Endothelial cell of umbilical vein (primary cell): Measurements from ENCODE around the gene FNBP1. TPM values are rescaled to one million over a fixed set of nuclear protein-coding genes. Genes with fewer than 3 reads are reported as not detected.

Experiments used
- BruUV-seq: library from RNA; stranded (reverse); fragments of 400-500 nt; replicated peaks from 2 replicates; lab custom pipeline; 2021; lab: Mats Ljungman, UMichigan
- CTCF ChIA-PET: fragments of 300-600, 350-600 bp; sonication (Branson Sonifier 250); formaldehyde crosslinking; loops from one replicate; lab custom pipeline; 2021; ENCODE audit warnings: antibody characterized with exemption, inconsistent platforms; lab: Charles Lee
- POLR2A ChIA-PET: fragments of 300-600, 350-600 bp; sonication (Branson Sonifier 250); formaldehyde crosslinking; loops from one replicate; lab custom pipeline; 2021; ENCODE audit warnings: antibody characterized with exemption, inconsistent platforms; lab: Charles Lee
- DNase-seq: peaks from one replicate; pipeline ENCODE4 v3.0.0-alpha.2; 2011; ENCODE audit warnings: low read depth, low spot score
- FAIRE-seq: peaks from 2 replicates; lab custom pipeline; 2011; peaks lifted over from hg19 to GRCh38; lab: Jason Lieb, UNC
- H2AFZ ChIP-seq: 2 replicates; pipeline ENCODE4 v1.6.0; 2012; ENCODE audit warnings: low read depth, low read length, control low read depth, inconsistent platforms
- H3K27ac ChIP-seq: 2 replicates; pipeline ENCODE4 v1.5.1; 2011; ENCODE audit warnings: low read depth, mild to moderate bottlenecking, control low read depth, low read length, moderate library complexity; ENCODE audit not compliant: insufficient read depth
- H3K27me3 ChIP-seq, 2 experiments: 2 replicates each; pipeline versions ENCODE4 v1.6.0 to v1.6.1; 2011; ENCODE audit warnings: low read length in 2 of 2, mixed read lengths in 1 of 2; ENCODE audit not compliant: control insufficient read depth in 2 of 2, insufficient read depth in 2 of 2
- H3K36me3 ChIP-seq, 2 experiments: 2 replicates in 1 of 2; 3 replicates in 1 of 2; pipeline ENCODE4 v1.5.1; 2011; ENCODE audit warnings: low read length in 2 of 2, mild to moderate bottlenecking in 1 of 2, moderate library complexity in 1 of 2; ENCODE audit not compliant: control insufficient read depth in 2 of 2, insufficient read depth in 2 of 2; ENCODE audit errors: extremely low read depth in 1 of 2
- H3K4me1 ChIP-seq: 3 replicates; pipeline ENCODE4 v1.5.1; 2011; ENCODE audit warnings: mild to moderate bottlenecking, low read length; ENCODE audit not compliant: control insufficient read depth, insufficient read depth; ENCODE audit errors: extremely low read depth
- H3K4me2 ChIP-seq: 2 replicates; pipeline ENCODE4 v1.6.1; 2011; ENCODE audit warnings: low read length, control low read depth, mixed read lengths; ENCODE audit not compliant: insufficient read depth
- H3K4me3 ChIP-seq, 3 experiments: fragments of 200-600 bp in 1 of 3; sonication (generic), shearing (Covaris generic) in 1 of 3; replicated peaks in 1 of 3; 2 replicates each; pipeline ENCODE4 v1.5.1; 2011 to 2016; ENCODE audit warnings: control low read depth in 3 of 3, low read length in 3 of 3, mild to moderate bottlenecking in 2 of 3, inconsistent platforms in 1 of 3, low read depth in 1 of 3, moderate library complexity in 1 of 3; ENCODE audit not compliant: insufficient read depth in 1 of 3
- H3K79me2 ChIP-seq: 2 replicates; pipeline ENCODE4 v1.6.0; 2012; ENCODE audit warnings: low read length, inconsistent platforms; ENCODE audit not compliant: control insufficient read depth, insufficient read depth
- H3K9ac ChIP-seq: replicated peaks from 2 replicates; pipeline ENCODE3; 2011; ENCODE audit warnings: low read length, control low read depth; ENCODE audit not compliant: insufficient read depth; ENCODE audit errors: extremely low read depth
- H3K9me1 ChIP-seq: replicated peaks from 3 replicates; pipeline ENCODE4 v1.6.0; 2011; ENCODE audit warnings: mild to moderate bottlenecking, low read length; ENCODE audit not compliant: control insufficient read depth, insufficient read depth; ENCODE audit errors: extremely low read depth
- H3K9me3 ChIP-seq: replicated peaks from 2 replicates; pipeline ENCODE4 v1.5.1; 2012; ENCODE audit warnings: low read length, inconsistent platforms; ENCODE audit not compliant: control insufficient read depth, insufficient read depth
- H4K20me1 ChIP-seq: replicated peaks from 2 replicates; pipeline ENCODE3; 2011; ENCODE audit warnings: mild to moderate bottlenecking, low read length; ENCODE audit not compliant: control insufficient read depth, insufficient read depth; ENCODE audit errors: extremely low read depth
- CTCF ChIP-seq, 2 donors: IDR thresholded peaks; 1 replicate in 1 of 2; 2 replicates in 1 of 2; pipeline ENCODE4 v1.5.1; 2011; ENCODE audit warnings: low read length in 2 of 2, mild to moderate bottlenecking in 2 of 2, moderate library complexity in 2 of 2, control low read depth in 1 of 2, inconsistent platforms in 1 of 2, low read depth in 1 of 2; ENCODE audit not compliant: insufficient read depth in 1 of 2; ENCODE audit errors: extremely low read depth in 1 of 2
- EZH2 ChIP-seq: IDR thresholded peaks from 2 replicates; pipeline ENCODE4 v1.6.1; 2012; ENCODE audit warnings: borderline replicate concordance, low read depth, mild to moderate bottlenecking, moderate library complexity, low read length, inconsistent platforms; ENCODE audit not compliant: severe bottlenecking
- FOS ChIP-seq: IDR thresholded peaks from 2 replicates; pipeline ENCODE4 v1.6.1; 2011; ENCODE audit warnings: mild to moderate bottlenecking, low read length, moderate library complexity, borderline replicate concordance; ENCODE audit not compliant: insufficient read depth
- JUN ChIP-seq: IDR thresholded peaks from 2 replicates; pipeline ENCODE4 v1.6.1; 2011; ENCODE audit warnings: borderline replicate concordance, low read depth; ENCODE audit not compliant: insufficient read length, insufficient read depth
- MYC ChIP-seq: IDR thresholded peaks from one replicate; pipeline ENCODE4 v1.6.1; 2011; ENCODE audit warnings: mild to moderate bottlenecking, low read depth, low read length
- POLR2A ChIP-seq: IDR thresholded peaks from 2 replicates; pipeline ENCODE4 v1.6.1; 2012; ENCODE audit warnings: low read depth, mild to moderate bottlenecking, control low read depth, low read length
- POLR2AphosphoS5 ChIP-seq: IDR thresholded peaks from 2 replicates; pipeline ENCODE4 v1.6.1; 2012; ENCODE audit warnings: low read depth, mild to moderate bottlenecking, control low read depth, low read length, moderate library complexity; ENCODE audit not compliant: insufficient read depth
- dilution Hi-C: fragments of 300-500 bp; cut with MboI; formaldehyde crosslinking; loops from one replicate; pipeline ENCODE4 v1.15.0; 2019; ENCODE audit warnings: low sequenced_read_pairs; ENCODE audit not compliant: extremely low pct_ligation_motif_present
- intact Hi-C: fragments of 100-400 bp; cut with micrococcal nuclease; formaldehyde crosslinking; loops from one replicate; pipeline ENCODE4 v1.10.0; 2022
- polyA plus RNA-seq, 4 experiments: library from polyadenylated mRNA; depleted of rRNA in 3 of 4; stranded (reverse) in 3 of 4; unstranded in 1 of 4; fragments of >200 nt; gene quantifications; 2 replicates each; pipeline versions ENCODE4 v1.2.1 to v1.2.3, GENCODE V29; 2011 to 2012; ENCODE audit warnings: missing spikeins in 1 of 4
- total RNA-seq: library from RNA; stranded (reverse); gene quantifications from 2 replicates; pipeline ENCODE4 v1.2.3, GENCODE V29; 2021
- TF ChIP-seq, protein P1 (sequence below): IDR thresholded peaks from 2 replicates; pipeline ENCODE4 v1.6.1; 2011; ENCODE audit not compliant: insufficient read depth, insufficient read length

FNBP1 gene
- total and polyA plus RNA-seq, 2 donors (not counting 3 experiments of a cell fraction or from before 2014, with no cell fraction given): 10.9 to 43.9 TPM

GRCh38 chr9:129879991-129880653 is 162.9 kb downstream of the FNBP1 start:
- Histone ChIP-seq H3K9ac (no peak overlapping the region), H3K27me3 (no peaks in the 10 kb centered on the region), H3K9me1 (no peaks in the 10 kb centered on the region), H2AFZ (no peak overlapping the region), H3K9me3 (no peaks in the 10 kb centered on the region), H3K36me3 (peaks cover 0 to 11% of the 10 kb centered on the region in 2 experiments), H3K4me1 (peaks cover 13% of the 10 kb centered on the region), H3K4me2 (no peak overlapping the region), H4K20me1 (no peaks in the 10 kb centered on the region), H3K4me3 (no peak overlapping the region), H3K79me2 (no peaks in the 10 kb centered on the region), H3K27ac (no peak overlapping the region)
- POLR2A ChIA-PET: no interaction called here
- dilution Hi-C loops (no loop called here), intact Hi-C loops (loop anchor here (10.0 kb wide), 1 partner anchor 355 kb away; no protein-coding TSS in a partner anchor)
- FAIRE-seq (no peak), DNase-seq (no peak)
- no TSS peak for BruUV-seq
- CTCF ChIA-PET: no interaction called here
- TF ChIP-seq POLR2A: no peak
- TF ChIP-seq EZH2: no peak
- TF ChIP-seq POLR2AphosphoS5: no peak
- TF ChIP-seq, protein P1, sequence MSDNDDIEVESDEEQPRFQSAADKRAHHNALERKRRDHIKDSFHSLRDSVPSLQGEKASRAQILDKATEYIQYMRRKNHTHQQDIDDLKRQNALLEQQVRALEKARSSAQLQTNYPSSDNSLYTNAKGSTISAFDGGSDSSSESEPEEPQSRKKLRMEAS: no peak
- TF ChIP-seq MYC: no peak
- TF ChIP-seq FOS: no peak
- no peak for TF ChIP-seq CTCF (IDR thresholded peaks at IDR 0.05; ENCODE audit: extremely low read depth in 1 of 2, insufficient read depth in 1 of 2, low read depth in 1 of 2, low read length in 2 of 2)
- TF ChIP-seq JUN: no peak
